Measurements from ENCODE around the gene PAK4.

PAK4 gene

GRCh38 chr19:39150235-39150634 is 24.6 kb downstream of the PAK4 start:
- TF ChIP-seq CTCF (conservative IDR thresholded peaks at IDR 0.05; ENCODE audit: low read depth, low read length) = no peak
- H3K27me3 ChIP-seq (ENCODE audit: insufficient read depth, low read depth) = no peaks in the 10 kb centered on the region
- H3K36me3 ChIP-seq (ENCODE audit: insufficient read depth) = no peaks in the 10 kb centered on the region
- no peak overlapping the region for H3K9ac ChIP-seq
- H3K27ac ChIP-seq = no peak overlapping the region
- no peak overlapping the region for H2AFZ ChIP-seq (ENCODE audit: low read depth)
- H4K20me1 ChIP-seq (ENCODE audit: insufficient read depth) = no peaks in the 10 kb centered on the region
- no peaks in the 10 kb centered on the region for H3K4me1 ChIP-seq (ENCODE audit: low read depth, poor library complexity, severe bottlenecking)
- H3K4me3 ChIP-seq (IDR thresholded peaks at IDR 0.05; ENCODE audit: insufficient read depth, low read depth, low read length) = no peak overlapping the region
- H3K79me2 ChIP-seq (ENCODE audit: insufficient read depth, low read depth) = peaks cover 8% of the 10 kb centered on the region; the same call in 1 of the 2 replicates
- H3K4me2 ChIP-seq = no peak overlapping the region

GRCh38 chr19:39150807-39151600 is 25.4 kb downstream of the PAK4 start:
- H3K27me3 ChIP-seq (ENCODE audit: insufficient read depth, low read depth) = no peaks in the 10 kb centered on the region
- H3K79me2 ChIP-seq (ENCODE audit: insufficient read depth, low read depth) = peaks cover 8% of the 10 kb centered on the region; the same call in 1 of the 2 replicates
- H3K4me3 ChIP-seq (IDR thresholded peaks at IDR 0.05; ENCODE audit: insufficient read depth, low read depth, low read length) = no peak overlapping the region
- no peak for TF ChIP-seq CTCF (conservative IDR thresholded peaks at IDR 0.05; ENCODE audit: low read depth, low read length)
- no peak overlapping the region for H3K4me2 ChIP-seq
- H2AFZ ChIP-seq (ENCODE audit: low read depth) = no peak overlapping the region
- H3K27ac ChIP-seq = no peak overlapping the region
- no peak overlapping the region for H3K9ac ChIP-seq
- H3K4me1 ChIP-seq (ENCODE audit: low read depth, poor library complexity, severe bottlenecking) = no peaks in the 10 kb centered on the region
- no peaks in the 10 kb centered on the region for H3K36me3 ChIP-seq (ENCODE audit: insufficient read depth)
- no peaks in the 10 kb centered on the region for H4K20me1 ChIP-seq (ENCODE audit: insufficient read depth)

- H3K79me2 ChIP-seq (ENCODE audit: insufficient read depth, low read depth) = peaks cover 12% of the 10 kb centered on the region; the same call in 1 of the 2 replicates
- no peaks in the 10 kb centered on the region for H4K20me1 ChIP-seq (ENCODE audit: insufficient read depth)
- no peak overlapping the region for H3K27ac ChIP-seq
- no peaks in the 10 kb centered on the region for H3K4me1 ChIP-seq (ENCODE audit: low read depth, poor library complexity, severe bottlenecking)
- H3K27me3 ChIP-seq (ENCODE audit: insufficient read depth, low read depth) = no peaks in the 10 kb centered on the region
- H2AFZ ChIP-seq (ENCODE audit: low read depth) = no peak overlapping the region
- H3K36me3 ChIP-seq (ENCODE audit: insufficient read depth) = no peaks in the 10 kb centered on the region
- TF ChIP-seq CTCF (conservative IDR thresholded peaks at IDR 0.05; ENCODE audit: low read depth, low read length) = no peak
- no peak overlapping the region for H3K9ac ChIP-seq
- H3K4me2 ChIP-seq = no peak overlapping the region
- no peak overlapping the region for H3K4me3 ChIP-seq (IDR thresholded peaks at IDR 0.05; ENCODE audit: insufficient read depth, low read depth, low read length)
These were observed 26.5 kb downstream of the PAK4 start for GRCh38 chr19:39152066-39152465.

GRCh38 chr19:39154100-39154628 is 28.6 kb downstream of the PAK4 start:
- Histone ChIP-seq H3K4me2 (no peak overlapping the region), H3K4me1 (ENCODE audit: low read depth, poor library complexity, severe bottlenecking) (no peaks in the 10 kb centered on the region), H3K27ac (no peak overlapping the region), H3K79me2 (ENCODE audit: insufficient read depth, low read depth) (0 out of 2 replicates have a peak, but pooled peaks cover 7% of the 10 kb centered on the region), H3K4me3 (IDR thresholded peaks at IDR 0.05; ENCODE audit: insufficient read depth, low read depth, low read length) (no peak overlapping the region), H4K20me1 (ENCODE audit: insufficient read depth) (no peaks in the 10 kb centered on the region), H3K9ac (no peak overlapping the region), H3K27me3 (ENCODE audit: insufficient read depth, low read depth) (no peaks in the 10 kb centered on the region), H2AFZ (ENCODE audit: low read depth) (no peak overlapping the region), H3K36me3 (ENCODE audit: insufficient read depth) (no peaks in the 10 kb centered on the region)
- no peak for TF ChIP-seq CTCF (conservative IDR thresholded peaks at IDR 0.05; ENCODE audit: low read depth, low read length)

Data from KMS-11 (cell line).